ENCODE measurements around the gene PLA2G4B. TPM values are rescaled to one million over a fixed set of nuclear protein-coding genes. Genes with fewer than 3 reads are reported as not detected.
A peak's percentile ranks its signal among the peaks of the same experiment; 100 is the strongest.

PLA2G4B gene
- total RNA-seq, 1 experiment from 2014 or later = 0.92 TPM

GRCh38 chr15:41843571-41843970 is 4.9 kb downstream of the PLA2G4B start:
- DNase-seq (ENCODE audit: low spot score) = no peak
- in situ Hi-C loops (cut with HindIII; ENCODE audit: low sequenced_read_pairs) = no loop called here

GRCh38 chr15:41844814-41845213 is 6.2 kb downstream of the PLA2G4B start:
- DNase-seq (ENCODE audit: low spot score) = no peak
- in situ Hi-C loops (cut with HindIII; ENCODE audit: low sequenced_read_pairs) = no loop called here

- DNase-seq (ENCODE audit: low spot score) = no peak
- in situ Hi-C loops (cut with HindIII; ENCODE audit: low sequenced_read_pairs) = no loop called here
Observed at GRCh38 chr15:41847206-41847605, 8.6 kb downstream of the PLA2G4B start.

GRCh38 chr15:41847981-41848380 is 9.3 kb downstream of the PLA2G4B start:
- in situ Hi-C loops (cut with HindIII; ENCODE audit: low sequenced_read_pairs) = no loop called here
- DNase-seq (ENCODE audit: low spot score) = peak; percentile 92

- DNase-seq (ENCODE audit: low spot score) = no peak
- in situ Hi-C loops (cut with HindIII; ENCODE audit: low sequenced_read_pairs) = no loop called here
Observed at GRCh38 chr15:41848631-41849030, 10.0 kb downstream of the PLA2G4B start.

GRCh38 chr15:41849204-41849603 is 10.6 kb downstream of the PLA2G4B start:
- in situ Hi-C loops (cut with HindIII; ENCODE audit: low sequenced_read_pairs) = no loop called here
- DNase-seq (ENCODE audit: low spot score) = peak; percentile 23

- peak; percentile 71 for DNase-seq (ENCODE audit: low spot score)
- in situ Hi-C loops (cut with HindIII; ENCODE audit: low sequenced_read_pairs) = no loop called here
Observed at GRCh38 chr15:41849861-41850260, 11.2 kb downstream of the PLA2G4B start.

GRCh38 chr15:41850482-41851166 is 12.0 kb downstream of the PLA2G4B start:
- in situ Hi-C loops (cut with HindIII; ENCODE audit: low sequenced_read_pairs) = no loop called here
- no peak for DNase-seq (ENCODE audit: low spot score)

- in situ Hi-C loops (cut with HindIII; ENCODE audit: low sequenced_read_pairs) = no loop called here
- DNase-seq (ENCODE audit: low spot score) = no peak
Observed at GRCh38 chr15:41851167-41851523, 12.5 kb downstream of the PLA2G4B start.

GRCh38 chr15:41851755-41852370 is 13.2 kb downstream of the PLA2G4B start:
- in situ Hi-C loops (cut with HindIII; ENCODE audit: low sequenced_read_pairs) = no loop called here
- peak; percentile 20 for DNase-seq (ENCODE audit: low spot score)

GRCh38 chr15:41852736-41853590 is 14.3 kb downstream of the PLA2G4B start:
- in situ Hi-C loops (cut with HindIII; ENCODE audit: low sequenced_read_pairs) = no loop called here
- peak; percentile 24 for DNase-seq (ENCODE audit: low spot score)

GRCh38 chr15:41853831-41854230 is 15.2 kb downstream of the PLA2G4B start:
- in situ Hi-C loops (cut with HindIII; ENCODE audit: low sequenced_read_pairs) = no loop called here

GRCh38 chr15:41854443-41854842 is 15.8 kb downstream of the PLA2G4B start:
- DNase-seq (ENCODE audit: low spot score) = peak; percentile 26
- in situ Hi-C loops (cut with HindIII; ENCODE audit: low sequenced_read_pairs) = no loop called here

More at GRCh38 chr15:41853831-41854230, 15.2 kb downstream of the PLA2G4B start:
- peak; percentile 34 for DNase-seq (ENCODE audit: low spot score)

GRCh38 chr15:41855261-41855961 is 16.8 kb downstream of the PLA2G4B start:
- DNase-seq (ENCODE audit: low spot score) = peak; percentile 62
- in situ Hi-C loops (cut with HindIII; ENCODE audit: low sequenced_read_pairs) = no loop called here

GRCh38 chr15:41856262-41856661 is 17.6 kb downstream of the PLA2G4B start:
- no peak for DNase-seq (ENCODE audit: low spot score)
- in situ Hi-C loops (cut with HindIII; ENCODE audit: low sequenced_read_pairs) = no loop called here

- in situ Hi-C loops (cut with HindIII; ENCODE audit: low sequenced_read_pairs) = no loop called here
- DNase-seq (ENCODE audit: low spot score) = no peak
Observed at GRCh38 chr15:41856716-41857115, 18.1 kb downstream of the PLA2G4B start.

- in situ Hi-C loops (cut with HindIII; ENCODE audit: low sequenced_read_pairs) = no loop called here
- no peak for DNase-seq (ENCODE audit: low spot score)
Observed at GRCh38 chr15:41857316-41857715, 18.7 kb downstream of the PLA2G4B start.

GRCh38 chr15:41858756-41859155 is 20.1 kb downstream of the PLA2G4B start:
- in situ Hi-C loops (cut with HindIII; ENCODE audit: low sequenced_read_pairs) = no loop called here
- no peak for DNase-seq (ENCODE audit: low spot score)

GRCh38 chr15:41860049-41860828 is 21.6 kb downstream of the PLA2G4B start:
- in situ Hi-C loops (cut with HindIII; ENCODE audit: low sequenced_read_pairs) = no loop called here
- DNase-seq (ENCODE audit: low spot score) = no peak
